ENCODE results near the gene PDIA3. TPM values are rescaled to one million over a fixed set of nuclear protein-coding genes. Genes with fewer than 3 reads are reported as not detected.
"Not testable (repeated sequence)": the region's sequence is repeated elsewhere in the genome, so short reads cannot be mapped to it uniquely, and the experiment has no call there.

Gene PDIA3
- total RNA-seq, 2 experiments from 2014 or later: 335 to 338 TPM

GRCh38 chr15:43794269-43795037 is 48.2 kb downstream of the PDIA3 start:
- peaks cover 47% of the 10 kb centered on the region for H3K36me3 Mint-ChIP-seq
- no peaks in the 10 kb centered on the region for H3K27me3 Mint-ChIP-seq
- no peak for DNase-seq
- peak overlapping the region; percentile 99 for H3K27ac Mint-ChIP-seq
- H3K4me3 Mint-ChIP-seq: peak overlapping the region; percentile 97
- H3K4me1 Mint-ChIP-seq: peaks cover 53% of the 10 kb centered on the region
- H3K9me3 Mint-ChIP-seq: no peaks in the 10 kb centered on the region

DNA sequence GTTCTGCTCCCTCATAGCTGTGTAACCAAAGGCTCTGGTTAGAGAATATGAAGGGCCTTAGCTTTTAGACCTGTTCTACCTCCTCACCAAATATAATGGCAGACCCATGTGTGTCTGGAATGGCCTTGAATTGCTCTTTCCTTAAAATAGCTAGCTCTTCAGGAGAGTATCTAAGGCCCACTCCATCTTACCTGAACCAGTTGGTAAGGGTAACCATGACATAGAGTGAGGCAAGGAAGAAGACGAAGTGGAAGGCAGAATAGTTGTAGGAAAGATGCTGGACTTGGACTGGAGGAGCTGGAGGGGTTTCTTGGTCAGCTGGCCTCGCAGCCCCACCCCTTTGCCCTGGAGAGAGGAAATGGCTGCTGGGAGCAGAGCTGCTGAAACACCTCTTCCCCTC is 49.0 kb downstream of the PDIA3 start:
- H3K36me3 Mint-ChIP-seq: peaks cover 54% of the 10 kb centered on the region
- peaks cover 2% of the 10 kb centered on the region for H3K9me3 Mint-ChIP-seq
- H3K27me3 Mint-ChIP-seq: no peaks in the 10 kb centered on the region
- H3K27ac Mint-ChIP-seq: no peak overlapping the region
- H3K4me3 Mint-ChIP-seq: no peak overlapping the region
- DNase-seq: no peak
- H3K4me1 Mint-ChIP-seq: peaks cover 57% of the 10 kb centered on the region

DNA sequence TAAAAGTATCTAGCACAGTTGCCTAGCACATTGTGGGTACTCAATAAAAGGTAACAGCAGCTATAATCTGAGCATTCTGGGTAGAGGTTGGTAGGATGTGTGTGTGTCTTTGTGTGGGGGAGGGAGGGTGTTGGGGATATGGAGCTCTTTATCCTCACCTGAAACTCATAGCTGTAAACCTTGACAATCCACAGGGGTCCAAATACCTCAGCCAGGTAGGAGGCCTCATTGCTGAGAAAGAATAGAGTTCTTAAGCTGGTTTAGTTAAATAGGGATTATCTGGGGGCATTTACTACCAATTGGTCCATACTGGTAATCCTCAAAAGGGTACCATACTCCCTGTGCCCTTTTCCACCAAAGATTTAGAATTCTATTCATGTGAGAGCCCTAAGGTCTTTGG is 49.8 kb downstream of the PDIA3 start:
- H3K27ac Mint-ChIP-seq: peak overlapping the region; percentile 21
- no peaks in the 10 kb centered on the region for H3K27me3 Mint-ChIP-seq
- DNase-seq: no peak
- peaks cover 58% of the 10 kb centered on the region for H3K4me1 Mint-ChIP-seq
- no peak overlapping the region for H3K4me3 Mint-ChIP-seq
- H3K36me3 Mint-ChIP-seq: peaks cover 62% of the 10 kb centered on the region
- H3K9me3 Mint-ChIP-seq: peaks cover 3% of the 10 kb centered on the region

DNA sequence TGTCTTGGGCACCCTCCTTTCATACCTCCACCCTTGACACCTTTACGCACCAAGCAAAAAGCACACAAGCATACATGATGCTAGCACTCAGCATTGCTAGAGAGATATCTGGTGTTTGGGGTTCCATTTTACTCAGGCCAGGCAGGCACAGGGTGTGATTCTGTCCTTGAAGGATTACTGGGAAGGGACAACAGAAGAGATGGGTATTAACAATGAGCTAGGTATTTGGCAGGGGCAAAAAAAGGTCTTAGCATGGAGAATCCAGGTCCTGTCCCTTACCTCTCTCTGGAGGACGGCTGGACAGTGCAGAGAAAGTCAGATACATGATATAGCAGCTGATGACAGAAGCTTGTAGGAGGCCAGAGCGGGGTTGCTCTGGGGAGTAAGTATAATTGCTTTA is 50.3 kb downstream of the PDIA3 start:
- Mint-ChIP-seq H3K9me3 (peaks cover 3% of the 10 kb centered on the region), H3K27ac (peak overlapping the region; percentile 21), H3K36me3 (peaks cover 68% of the 10 kb centered on the region), H3K4me3 (no peak overlapping the region), H3K27me3 (no peaks in the 10 kb centered on the region), H3K4me1 (peaks cover 61% of the 10 kb centered on the region)
- DNase-seq: no peak

GRCh38 chr15:43799209-43799944 is 53.1 kb downstream of the PDIA3 start:
- H3K36me3 Mint-ChIP-seq: peaks cover 53% of the 10 kb centered on the region
- H3K9me3 Mint-ChIP-seq: peaks cover 3% of the 10 kb centered on the region
- H3K27me3 Mint-ChIP-seq: no peaks in the 10 kb centered on the region
- H3K4me1 Mint-ChIP-seq: peaks cover 49% of the 10 kb centered on the region
- H3K4me3 Mint-ChIP-seq: no peak overlapping the region
- peak overlapping the region; percentile 96 for H3K27ac Mint-ChIP-seq
- DNase-seq: peak; percentile 20

GRCh38 chr15:43799945-43800285 is 53.7 kb downstream of the PDIA3 start, which contains the start of gene SERINC4:
Gene SERINC4 (minus strand): TSS chr15:43800220. CDS start chr15:43799986, 234 bp downstream.
- Mint-ChIP-seq H3K4me3 (peak within 1 kb of the TSS; percentile 97), H3K4me1 (peaks cover 45% of the 10 kb centered on the region), H3K9me3 (peaks cover 3% of the 10 kb centered on the region), H3K27ac (peak within 1 kb of the TSS; percentile 96), H3K36me3 (peaks cover 48% of the 10 kb centered on the region), H3K27me3 (no peaks in the 10 kb centered on the region)
- DNase-seq: no peak

GRCh38 chr15:43800286-43801141 is 54.3 kb downstream of the PDIA3 start, which contains the start of gene HYPK:
Gene HYPK (plus strand): TSS chr15:43800599. CDS start chr15:43800623, 24 bp downstream.
- peak; percentile 88 for DNase-seq
- Mint-ChIP-seq H3K9me3 (peaks cover 3% of the 10 kb centered on the region), H3K4me3 (peak within 1 kb of the TSS; percentile 97), H3K4me1 (peaks cover 40% of the 10 kb centered on the region), H3K27me3 (no peaks in the 10 kb centered on the region), H3K27ac (peak within 1 kb of the TSS; percentile 96), H3K36me3 (peaks cover 47% of the 10 kb centered on the region)

DNA sequence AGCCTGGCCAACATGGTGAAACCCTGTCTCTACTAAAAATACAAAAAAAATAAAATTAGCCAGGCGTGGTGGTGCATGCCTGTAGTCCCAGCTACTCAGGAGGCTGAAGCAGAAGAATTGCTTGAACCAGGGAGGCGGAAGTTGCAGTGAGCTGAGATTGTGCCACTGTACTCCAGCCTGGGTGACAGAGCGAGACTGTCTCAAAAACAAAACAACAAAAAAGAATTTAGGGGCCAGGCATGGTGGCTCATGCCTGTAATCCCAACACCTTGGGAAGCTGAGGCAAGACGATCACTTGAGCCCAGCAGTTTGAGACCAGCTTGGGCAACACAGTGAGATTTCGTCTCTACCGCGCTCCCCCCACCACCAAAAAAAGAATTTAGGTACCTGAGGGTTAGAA is 56.4 kb downstream of the PDIA3 start:
- H3K9me3 Mint-ChIP-seq, H3K27ac Mint-ChIP-seq, DNase-seq, H3K4me3 Mint-ChIP-seq, H3K27me3 Mint-ChIP-seq: not testable (repeated sequence)
- H3K4me1 Mint-ChIP-seq: peaks cover 29% of the 10 kb centered on the region
- H3K36me3 Mint-ChIP-seq: peaks cover 57% of the 10 kb centered on the region

- DNase-seq: no peak
- Mint-ChIP-seq H3K36me3 (peaks cover 36% of the 10 kb centered on the region), H3K4me3 (no peak overlapping the region), H3K9me3 (no peaks in the 10 kb centered on the region), H3K27ac (no peak overlapping the region), H3K4me1 (peaks cover 6% of the 10 kb centered on the region), H3K27me3 (no peaks in the 10 kb centered on the region)
Observed at GRCh38 chr15:43808435-43808950, 62.3 kb downstream of the PDIA3 start.

DNA sequence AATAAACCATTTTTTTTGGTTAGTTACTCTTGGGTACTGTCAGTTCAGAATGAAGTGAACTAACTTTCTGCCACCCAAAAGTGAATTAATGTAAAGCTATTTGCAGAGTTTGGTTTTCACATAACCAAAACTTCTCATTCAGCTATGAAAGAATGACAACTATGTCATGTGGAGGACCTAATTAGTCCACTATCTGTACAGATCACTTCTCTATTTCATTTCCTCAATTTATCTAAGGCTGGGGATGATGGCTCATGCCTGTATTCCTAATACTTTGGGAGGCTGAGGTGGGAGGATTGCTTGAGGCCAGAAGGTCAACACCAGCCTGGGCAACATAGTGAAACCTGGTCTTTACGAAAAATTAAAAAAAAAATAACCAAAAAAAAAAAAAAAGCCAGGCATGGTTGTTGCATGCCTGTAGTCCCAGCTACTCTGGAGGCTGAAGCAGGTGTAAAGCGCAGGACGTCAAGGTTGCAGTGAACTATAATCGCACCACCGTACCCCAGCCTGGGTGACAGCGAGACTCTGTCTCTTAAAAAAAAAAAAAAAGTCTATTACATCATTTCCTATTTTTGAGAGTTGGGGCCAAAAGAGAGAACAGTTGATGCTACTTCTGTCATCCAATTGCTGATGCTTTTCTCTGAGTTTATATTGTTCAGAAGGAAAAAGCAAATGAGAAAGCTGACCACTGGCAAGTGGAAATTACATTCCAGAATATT is 62.9 kb downstream of the PDIA3 start:
- Mint-ChIP-seq H3K27me3 (no peaks in the 10 kb centered on the region), H3K4me3 (no peak overlapping the region), H3K4me1 (peaks cover 6% of the 10 kb centered on the region), H3K27ac (peak overlapping the region; percentile 61), H3K36me3 (peaks cover 36% of the 10 kb centered on the region), H3K9me3 (no peaks in the 10 kb centered on the region)
- no peak for DNase-seq

DNA sequence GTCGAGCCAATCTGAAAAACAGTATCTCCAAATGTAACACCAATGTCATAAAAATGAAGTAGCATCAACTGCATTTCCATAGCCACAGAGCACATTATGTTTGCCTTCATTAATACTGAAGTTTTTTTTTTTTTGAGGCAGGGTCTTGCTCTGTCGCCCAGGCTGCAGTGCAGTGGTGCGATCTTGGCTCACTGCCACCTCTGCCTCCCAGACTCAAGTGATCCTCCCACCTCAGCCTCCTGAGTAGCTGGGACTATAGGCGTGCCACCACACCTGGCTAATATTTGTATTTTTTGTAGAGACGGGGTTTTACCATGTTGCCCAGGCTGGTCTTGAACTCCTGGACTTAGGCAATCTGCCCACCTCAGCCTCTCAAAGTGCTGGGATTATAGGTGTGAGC is 68.8 kb downstream of the PDIA3 start:
- H3K4me1 Mint-ChIP-seq: peaks cover 11% of the 10 kb centered on the region
- not testable (repeated sequence) for H3K9me3 Mint-ChIP-seq, H3K27me3 Mint-ChIP-seq, H3K4me3 Mint-ChIP-seq, DNase-seq, H3K27ac Mint-ChIP-seq
- peaks cover 25% of the 10 kb centered on the region for H3K36me3 Mint-ChIP-seq

DNA sequence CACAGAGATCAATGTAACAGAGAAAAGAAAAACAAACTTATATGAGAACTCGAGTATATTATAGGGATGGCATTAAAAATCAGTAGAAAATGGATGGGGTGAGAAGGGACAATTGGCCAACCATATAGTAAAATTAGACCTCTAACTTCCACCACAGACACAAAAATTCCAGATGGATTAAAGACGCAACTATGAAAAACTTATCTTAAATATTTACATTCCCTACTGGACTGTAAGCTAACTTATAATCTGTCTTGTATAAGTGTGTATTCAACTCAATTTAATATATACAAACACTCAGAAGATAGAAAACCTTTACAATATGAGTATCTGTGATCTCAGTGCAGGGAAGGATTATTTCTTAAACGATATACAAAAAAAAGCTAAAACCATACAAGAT is 75.3 kb downstream of the PDIA3 start:
- H3K27ac Mint-ChIP-seq: peak overlapping the region; percentile 7
- no peak for DNase-seq
- H3K4me1 Mint-ChIP-seq: peaks cover 41% of the 10 kb centered on the region
- H3K36me3 Mint-ChIP-seq: peaks cover 32% of the 10 kb centered on the region
- no peaks in the 10 kb centered on the region for H3K27me3 Mint-ChIP-seq
- peaks cover 3% of the 10 kb centered on the region for H3K9me3 Mint-ChIP-seq
- H3K4me3 Mint-ChIP-seq: peak overlapping the region; percentile 47
